HG02678 (cell line): ENCODE results near the gene PDRG1.

Experiments
- ATAC-seq: cut with Tn5 transposase; IDR thresholded peaks from one replicate; pipeline ENCODE4 v1.9.1; 2021; ENCODE audit warnings: mild to moderate bottlenecking, moderate library complexity; ENCODE audit not compliant: unreplicated experiment

The PDRG1 gene

GRCh38 chr20:31909253-31910070 is 42.4 kb downstream of the PDRG1 start:
- no peak for ATAC-seq

GRCh38 chr20:31908424-31908823 is 43.4 kb downstream of the PDRG1 start:
- ATAC-seq, result no peak

GRCh38 chr20:31908016-31908415 is 43.8 kb downstream of the PDRG1 start:
- no peak for ATAC-seq

- no peak for ATAC-seq
Observed at GRCh38 chr20:31907046-31907445, 44.8 kb downstream of the PDRG1 start.

GRCh38 chr20:31906001-31906400 is 45.8 kb downstream of the PDRG1 start:
- no peak for ATAC-seq

GRCh38 chr20:31903627-31904386 is 48.0 kb downstream of the PDRG1 start:
- ATAC-seq, result no peak

- no peak for ATAC-seq
Observed at GRCh38 chr20:31901615-31902014, 50.2 kb downstream of the PDRG1 start.

GRCh38 chr20:31897541-31897940 is 54.3 kb downstream of the PDRG1 start:
- ATAC-seq, result no peak

GRCh38 chr20:31896049-31896448 is 55.8 kb downstream of the PDRG1 start:
- ATAC-seq, result no peak

GRCh38 chr20:31894980-31895675 is 56.7 kb downstream of the PDRG1 start:
- peak; percentile 97 for ATAC-seq
